GM10847 (cell line): ENCODE data around the gene CDH23.

Experiments used
- POLR2A ChIP-seq: IDR thresholded peaks from 2 replicates; pipeline ENCODE4 v1.6.1; 2011; ENCODE audit not compliant: insufficient read length; ENCODE audit errors: extremely low read depth

The CDH23 gene

GRCh38 chr10:71396711-71397295 lies at the start of gene CDH23:
TSS of gene CDH23 (plus strand) at chr10:71396920. CDS start at chr10:71439832, 42,912 bp downstream.
- TF ChIP-seq POLR2A = no peak

GRCh38 chr10:71347587-71348395 lies 48.9 kb upstream of the CDH23 start:
- no peak for TF ChIP-seq POLR2A

- TF ChIP-seq POLR2A = no peak
These were observed 47.9 kb upstream of the CDH23 start for GRCh38 chr10:71348850-71349249.

- TF ChIP-seq POLR2A = no peak
These were observed 47.3 kb upstream of the CDH23 start for GRCh38 chr10:71349406-71349805.

GRCh38 chr10:71351087-71351486 lies 45.6 kb upstream of the CDH23 start:
- no peak for TF ChIP-seq POLR2A

- TF ChIP-seq POLR2A = no peak
These were observed 44.9 kb upstream of the CDH23 start for GRCh38 chr10:71351628-71352319.

GRCh38 chr10:71353639-71354038 lies 43.1 kb upstream of the CDH23 start:
- no peak for TF ChIP-seq POLR2A

GRCh38 chr10:71354776-71355175 lies 41.9 kb upstream of the CDH23 start:
- no peak for TF ChIP-seq POLR2A

GRCh38 chr10:71355886-71356285 lies 40.8 kb upstream of the CDH23 start:
- TF ChIP-seq POLR2A = no peak

GRCh38 chr10:71357792-71358265 lies 38.9 kb upstream of the CDH23 start:
- TF ChIP-seq POLR2A = no peak

- no peak for TF ChIP-seq POLR2A
These were observed 38.4 kb upstream of the CDH23 start for GRCh38 chr10:71358277-71358676.

- TF ChIP-seq POLR2A = no peak
These were observed 37.2 kb upstream of the CDH23 start for GRCh38 chr10:71359364-71360046.

GRCh38 chr10:71360735-71361134 lies 36.0 kb upstream of the CDH23 start:
- no peak for TF ChIP-seq POLR2A

- no peak for TF ChIP-seq POLR2A
These were observed 35.1 kb upstream of the CDH23 start for GRCh38 chr10:71361581-71361980.

GRCh38 chr10:71362141-71362540 lies 34.6 kb upstream of the CDH23 start:
- TF ChIP-seq POLR2A = no peak
